Sigmoid colon (tissue), 7 donors: ENCODE results near the gene NAA50. TPM values are rescaled to one million over a fixed set of nuclear protein-coding genes. Genes with fewer than 3 reads are reported as not detected.

Source experiments
- DNase-seq: peaks from one replicate; pipeline ENCODE4 v3.0.0-alpha.2; 2019
- H3K27ac ChIP-seq, 4 donors: fragments of 200-600 bp; sonication (generic); one replicate each; pipeline ENCODE4 v1.5.1; 2016 to 2019; ENCODE audit warnings: mild to moderate bottlenecking in 1 of 4
- H3K27me3 ChIP-seq, 3 donors: fragments of 200-600 bp; sonication (generic); one replicate each; pipeline ENCODE4 v1.5.1; 2019; ENCODE audit warnings: mild to moderate bottlenecking in 1 of 3
- H3K36me3 ChIP-seq, 4 donors: fragments of 200-600 bp; sonication (generic); one replicate each; pipeline ENCODE4 v1.5.1; 2016 to 2019
- H3K4me1 ChIP-seq, 4 donors: fragments of 200-600 bp; sonication (generic); one replicate each; pipeline ENCODE4 v1.5.1; 2017 to 2019
- H3K4me3 ChIP-seq, 4 donors: fragments of 200-600 bp; sonication (generic); one replicate each; pipeline ENCODE4 v1.5.1; 2017 to 2019; ENCODE audit warnings: mild to moderate bottlenecking in 2 of 4, moderate library complexity in 1 of 4
- H3K9me3 ChIP-seq, 4 donors: fragments of 200-600 bp in 3 of 4; sonication (generic) in 3 of 4; one replicate each; pipeline versions ENCODE4 v1.5.1 to v1.6.1; 2013 to 2019
- EP300 ChIP-seq, 4 donors: sonication (generic); formaldehyde crosslinking; IDR thresholded peaks; one replicate each; pipeline ENCODE4 v1.6.1; 2017; ENCODE audit warnings: antibody characterized with exemption in 4 of 4
- POLR2A ChIP-seq, 2 donors: fragments of 450-650 bp; IDR thresholded peaks; one replicate each; pipeline ENCODE4 v1.6.1; 2016; ENCODE audit warnings: antibody characterized with exemption in 2 of 2, mild to moderate bottlenecking in 2 of 2, moderate library complexity in 2 of 2
- POLR2AphosphoS5 ChIP-seq, 4 donors: sonication (generic); formaldehyde crosslinking; IDR thresholded peaks; one replicate each; pipeline ENCODE4 v1.6.1; 2017; ENCODE audit warnings: antibody characterized with exemption in 4 of 4
- WGBS, 2 donors: extraction: QIAGEN DNeasy Blood & Tissue Kit; methylation state at CpG; one replicate each; pipeline ENCODE4 v1.1.7; 2013; 5-methylcytosine and 5-hydroxymethylcytosine counted together
- intact Hi-C: fragments of 100-400 bp; cut with DNase I; formaldehyde crosslinking; loops from one replicate; pipeline ENCODE4 v1.15.1; 2023
- polyA plus RNA-seq, 3 donors: library from polyadenylated mRNA; stranded (reverse); fragments of 200-250 nt; gene quantifications; one replicate each; pipeline ENCODE4 v1.2.3, GENCODE V29; 2013
- total RNA-seq, 4 donors: library from RNA; depleted of rRNA; stranded (reverse); fragments of >200 nt; gene quantifications; one replicate each; pipeline ENCODE4 v1.1.0, GENCODE V29; 2016
- TF ChIP-seq, protein P1 (sequence below), 4 experiments: fragments of 450-650 bp in 3 of 4; fragments of 200-600 bp in 1 of 4; IDR thresholded peaks; one replicate each; pipeline ENCODE4 v1.5.1; 2016 to 2019; ENCODE audit warnings: antibody characterized with exemption in 4 of 4, mild to moderate bottlenecking in 3 of 4, moderate library complexity in 2 of 4
- donor health status: healthy with polysubstance abuse.
- donor health status: Bipolar disorder and iron deficiency.
- donor health status: healthy.

The NAA50 gene
- total and polyA plus RNA-seq, 7 donors, result 29.4 to 89.9 (median 64.1) TPM

DNA sequence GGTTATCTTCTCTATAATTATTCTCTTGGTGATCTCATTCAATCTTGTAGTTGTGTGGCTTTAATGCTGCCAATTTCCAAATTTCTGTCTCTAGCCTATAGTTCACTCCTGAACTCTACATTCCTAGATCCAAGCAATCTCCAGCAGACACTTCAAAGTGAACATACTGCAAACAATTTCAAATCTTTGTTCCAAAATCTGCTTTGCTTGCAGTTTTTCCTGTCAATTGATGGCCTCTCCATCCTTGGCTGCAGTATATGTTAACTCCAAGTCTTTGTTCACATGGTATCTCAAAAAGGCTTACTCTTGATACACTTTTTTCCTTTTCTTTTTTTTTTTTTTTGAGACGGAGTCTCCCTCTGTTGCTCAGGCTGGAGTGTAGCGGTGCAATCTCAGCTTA lies 17.4 kb downstream of the NAA50 start:
- TF ChIP-seq EP300 (IDR thresholded peaks at IDR 0.05) (no peak), POLR2AphosphoS5 (IDR thresholded peaks at IDR 0.05) (no peak), POLR2A (IDR thresholded peaks at IDR 0.05) (no peak)
- TF ChIP-seq, protein P1, sequence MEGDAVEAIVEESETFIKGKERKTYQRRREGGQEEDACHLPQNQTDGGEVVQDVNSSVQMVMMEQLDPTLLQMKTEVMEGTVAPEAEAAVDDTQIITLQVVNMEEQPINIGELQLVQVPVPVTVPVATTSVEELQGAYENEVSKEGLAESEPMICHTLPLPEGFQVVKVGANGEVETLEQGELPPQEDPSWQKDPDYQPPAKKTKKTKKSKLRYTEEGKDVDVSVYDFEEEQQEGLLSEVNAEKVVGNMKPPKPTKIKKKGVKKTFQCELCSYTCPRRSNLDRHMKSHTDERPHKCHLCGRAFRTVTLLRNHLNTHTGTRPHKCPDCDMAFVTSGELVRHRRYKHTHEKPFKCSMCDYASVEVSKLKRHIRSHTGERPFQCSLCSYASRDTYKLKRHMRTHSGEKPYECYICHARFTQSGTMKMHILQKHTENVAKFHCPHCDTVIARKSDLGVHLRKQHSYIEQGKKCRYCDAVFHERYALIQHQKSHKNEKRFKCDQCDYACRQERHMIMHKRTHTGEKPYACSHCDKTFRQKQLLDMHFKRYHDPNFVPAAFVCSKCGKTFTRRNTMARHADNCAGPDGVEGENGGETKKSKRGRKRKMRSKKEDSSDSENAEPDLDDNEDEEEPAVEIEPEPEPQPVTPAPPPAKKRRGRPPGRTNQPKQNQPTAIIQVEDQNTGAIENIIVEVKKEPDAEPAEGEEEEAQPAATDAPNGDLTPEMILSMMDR (IDR thresholded peaks at IDR 0.05), result no peak
- Histone ChIP-seq H3K27ac (no peak overlapping the region), H3K4me3 (no peak overlapping the region), H3K9me3 (no peaks in the 10 kb centered on the region), H3K4me1 (peaks cover 0 to 29% (median 14%) of the 10 kb centered on the region in 4 donors), H3K36me3 (no peaks in the 10 kb centered on the region), H3K27me3 (no peaks in the 10 kb centered on the region)
- no peak for DNase-seq
- intact Hi-C loops, result no loop called here
- WGBS, 2 donors, result 96 to 100% methylated on average over 2 of the region's 2 CpGs

DNA sequence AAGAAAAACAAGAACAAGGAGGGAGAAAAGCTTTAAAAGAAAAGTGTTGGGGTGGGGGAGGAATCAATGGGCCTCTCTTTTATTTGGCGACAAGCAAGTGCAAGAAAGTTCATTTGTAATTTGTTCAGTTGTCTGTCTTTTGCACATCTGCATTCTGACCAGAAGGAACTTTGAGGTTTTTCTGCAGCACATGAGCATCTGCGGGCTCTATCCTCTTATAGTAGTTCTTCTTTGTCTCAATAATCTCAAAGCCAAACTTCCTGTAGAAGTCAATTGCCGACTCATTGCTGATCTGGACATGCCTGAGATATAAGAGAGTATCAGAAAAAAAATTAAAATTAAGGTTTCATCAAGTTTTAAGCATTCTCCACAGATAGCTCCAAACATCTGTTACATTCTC lies 24.4 kb downstream of the NAA50 start:
- Histone ChIP-seq H3K27ac (no peak overlapping the region), H3K27me3 (no peaks in the 10 kb centered on the region), H3K4me1 (peaks cover 0 to 6% (median under 1%) of the 10 kb centered on the region in 4 donors), H3K9me3 (no peaks in the 10 kb centered on the region), H3K36me3 (peaks cover 0 to 53% (median 15%) of the 10 kb centered on the region in 4 donors), H3K4me3 (no peak overlapping the region)
- TF ChIP-seq EP300 (IDR thresholded peaks at IDR 0.05) (no peak), POLR2AphosphoS5 (IDR thresholded peaks at IDR 0.05) (no peak)
- TF ChIP-seq, protein P1 (IDR thresholded peaks at IDR 0.05), result no peak
- WGBS, 2 donors, result 51 to 84% methylated on average over 3 of the region's 3 CpGs
- intact Hi-C loops, result no loop called here
- no peak for DNase-seq

DNA sequence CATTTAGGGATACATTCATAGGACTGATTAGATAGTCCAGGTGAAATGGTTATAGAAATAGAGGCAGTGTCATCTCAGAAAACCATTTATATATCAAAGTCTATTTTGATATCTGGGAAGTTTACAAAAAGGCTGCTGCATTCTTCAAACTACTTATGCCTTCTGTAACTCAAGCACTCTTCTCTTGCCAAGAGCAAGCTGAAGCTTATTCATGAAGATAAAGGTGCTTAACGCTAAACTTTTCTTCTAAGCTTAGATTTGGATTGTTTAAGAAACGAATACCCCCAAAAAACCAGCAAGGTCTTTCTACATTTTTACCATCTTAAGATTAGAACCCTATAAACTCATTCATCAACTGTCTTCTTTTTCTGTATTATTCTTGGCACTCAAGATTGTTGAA lies 26.3 kb downstream of the NAA50 start:
- DNase-seq, result no peak
- TF ChIP-seq, protein P1 (IDR thresholded peaks at IDR 0.05), result no peak
- TF ChIP-seq POLR2AphosphoS5 (IDR thresholded peaks at IDR 0.05), result no peak
- Histone ChIP-seq H3K4me1 (no peaks in the 10 kb centered on the region), H3K27ac (no peak overlapping the region), H3K36me3 (peaks cover 0 to 53% (median 15%) of the 10 kb centered on the region in 4 donors), H3K9me3 (no peaks in the 10 kb centered on the region), H3K27me3 (no peaks in the 10 kb centered on the region), H3K4me3 (no peak overlapping the region)
- WGBS, 2 donors, result 53 to 89% methylated on average over 2 of the region's 2 CpGs
- intact Hi-C loops, result no loop called here

DNA sequence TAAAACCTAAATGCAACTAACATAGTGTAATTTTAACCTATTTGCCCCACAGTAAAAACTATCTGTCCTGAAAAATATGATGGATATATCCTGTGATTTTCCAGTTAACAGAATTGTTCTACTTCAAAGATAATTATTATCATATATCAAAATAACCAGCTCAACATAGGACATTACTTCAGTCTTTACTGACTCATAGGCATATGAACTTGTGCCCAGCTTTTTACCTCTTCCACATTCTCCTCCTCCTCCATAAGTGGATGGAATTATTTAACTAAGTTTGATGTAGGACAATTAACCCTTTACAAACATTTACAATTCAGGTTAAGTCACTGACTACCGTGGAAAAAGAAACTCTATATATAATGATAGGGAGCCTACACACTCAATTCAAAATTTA lies 26.8 kb downstream of the NAA50 start:
- no peaks in the 10 kb centered on the region for H3K27me3 ChIP-seq
- intact Hi-C loops, result no loop called here
- TF ChIP-seq POLR2AphosphoS5 (IDR thresholded peaks at IDR 0.05) (no peak), EP300 (IDR thresholded peaks at IDR 0.05) (no peak), POLR2A (IDR thresholded peaks at IDR 0.05) (no peak)
- TF ChIP-seq, protein P1 (IDR thresholded peaks at IDR 0.05), result no peak
- H3K9me3 ChIP-seq, result no peaks in the 10 kb centered on the region
- peaks cover 0 to 53% (median 15%) of the 10 kb centered on the region in 4 donors for H3K36me3 ChIP-seq
- no peak for DNase-seq
- no peak overlapping the region for H3K27ac ChIP-seq
- no peaks in the 10 kb centered on the region for H3K4me1 ChIP-seq
- 94 to 100% methylated on average over 1 of the region's 1 CpG for WGBS, 2 donors
- H3K4me3 ChIP-seq, result no peak overlapping the region

DNA sequence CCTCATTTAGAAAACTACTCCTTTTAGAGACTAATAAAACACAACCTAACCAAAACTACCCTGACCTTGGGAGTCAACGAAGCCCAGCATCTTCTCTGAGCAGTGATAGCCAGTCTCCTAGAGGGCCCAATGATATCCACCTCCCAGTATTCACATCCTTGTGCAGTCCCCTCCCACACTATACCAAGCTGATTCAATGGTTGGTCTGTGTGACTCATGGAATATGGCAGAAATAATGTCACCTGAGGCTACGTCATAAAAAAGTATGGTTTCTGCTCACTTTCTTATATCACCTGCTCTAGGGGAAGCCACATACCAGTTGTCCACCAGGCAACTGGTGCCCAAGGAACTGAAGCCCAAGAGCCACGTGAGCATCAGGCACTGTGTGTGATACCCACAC lies 28.2 kb downstream of the NAA50 start:
- Histone ChIP-seq H3K27me3 (no peaks in the 10 kb centered on the region), H3K36me3 (peaks cover 0 to 48% (median 15%) of the 10 kb centered on the region in 4 donors), H3K27ac (no peak overlapping the region), H3K4me3 (no peak overlapping the region), H3K9me3 (no peaks in the 10 kb centered on the region), H3K4me1 (no peaks in the 10 kb centered on the region)
- TF ChIP-seq, protein P1 (IDR thresholded peaks at IDR 0.05), result no peak
- TF ChIP-seq POLR2AphosphoS5 (IDR thresholded peaks at IDR 0.05) (no peak), EP300 (IDR thresholded peaks at IDR 0.05) (no peak), POLR2A (IDR thresholded peaks at IDR 0.05) (no peak)
- DNase-seq, result no peak
- intact Hi-C loops, result no loop called here
- 72 to 89% methylated on average over 3 of the region's 3 CpGs for WGBS, 2 donors
